HepG2 (cell line): Measurements from ENCODE around the gene PARD3. TPM values are rescaled to one million over a fixed set of nuclear protein-coding genes. Genes with fewer than 3 reads are reported as not detected.

Experiments
- CENPT ChIP-seq: sonication (generic); formaldehyde crosslinking; IDR thresholded peaks from 2 replicates; pipeline ENCODE4 v1.8.0; 2022; ENCODE audit warnings: low read depth, mild to moderate bottlenecking, moderate library complexity, missing genetic modification reagents
- FOXK1 ChIP-seq: sonication (generic); formaldehyde crosslinking; IDR thresholded peaks from 2 replicates; pipeline ENCODE4 v1.4.0; 2020; ENCODE audit warnings: low read depth, missing genetic modification reagents, borderline replicate concordance
- GTF2F1 ChIP-seq: fragments of 150-350 bp; IDR thresholded peaks from 2 replicates; pipeline ENCODE4 v1.6.1; 2014; ENCODE audit warnings: low read length
- HNRNPL ChIP-seq: fragments of 200-400 bp; formaldehyde crosslinking; IDR thresholded peaks from 2 replicates; pipeline ENCODE4 v1.6.1; 2017; ENCODE audit warnings: mild to moderate bottlenecking, low read depth, low read length
- NCOA5 ChIP-seq: sonication (generic); formaldehyde crosslinking; IDR thresholded peaks from 2 replicates; pipeline ENCODE4 v1.4.0; 2020; ENCODE audit warnings: missing genetic modification reagents
- NFIB ChIP-seq: sonication (generic); formaldehyde crosslinking; IDR thresholded peaks from 2 replicates; pipeline ENCODE4 v1.9.0; 2021; ENCODE audit warnings: missing genetic modification reagents, mild to moderate bottlenecking, borderline replicate concordance
- NFKBIZ ChIP-seq: IDR thresholded peaks from 2 replicates; pipeline ENCODE4 v1.6.1; 2018; ENCODE audit warnings: missing genetic modification reagents, missing compliant biosample characterization
- NR1H2 ChIP-seq: sonication (generic); formaldehyde crosslinking; IDR thresholded peaks from 2 replicates; pipeline ENCODE4 v1.8.1; 2022; ENCODE audit warnings: low read depth, missing genetic modification reagents, borderline replicate concordance
- POGZ ChIP-seq: sonication (generic); formaldehyde crosslinking; IDR thresholded peaks from 2 replicates; pipeline ENCODE4 v1.4.0; 2020; ENCODE audit warnings: mild to moderate bottlenecking, missing genetic modification reagents
- RAD51 ChIP-seq: fragments of 450-650 bp; IDR thresholded peaks from 2 replicates; pipeline ENCODE4 v1.6.1; 2016; ENCODE audit warnings: borderline replicate concordance
- SMAD1 ChIP-seq: sonication (generic); formaldehyde crosslinking; IDR thresholded peaks from 2 replicates; pipeline ENCODE4 v1.4.0; 2020; ENCODE audit warnings: missing genetic modification reagents, low read depth, mild to moderate bottlenecking, borderline replicate concordance
- SNRNP70 ChIP-seq: fragments of 200-400 bp; formaldehyde crosslinking; IDR thresholded peaks from 2 replicates; pipeline ENCODE4 v1.6.1; 2017; ENCODE audit warnings: mild to moderate bottlenecking, low read depth, low read length, moderate library complexity
- TBX3 ChIP-seq: fragments of 450-650 bp; IDR thresholded peaks from 2 replicates; pipeline ENCODE4 v1.6.1; 2017; ENCODE audit warnings: antibody characterized with exemption, mild to moderate bottlenecking, inconsistent platforms, borderline replicate concordance
- TOE1 ChIP-seq: sonication (generic); formaldehyde crosslinking; IDR thresholded peaks from 2 replicates; pipeline ENCODE4 v1.4.0; 2020; ENCODE audit warnings: mild to moderate bottlenecking, missing genetic modification reagents
- ZKSCAN1 ChIP-seq: fragments of 150-350 bp; IDR thresholded peaks from 2 replicates; pipeline ENCODE4 v1.6.1; 2014; ENCODE audit warnings: low read length
- ZNF446 ChIP-seq: sonication (generic); formaldehyde crosslinking; IDR thresholded peaks from 2 replicates; pipeline ENCODE4 v1.5.0; 2020; ENCODE audit warnings: mild to moderate bottlenecking, missing genetic modification reagents
- ZNF550 ChIP-seq: sonication (generic); formaldehyde crosslinking; IDR thresholded peaks from 2 replicates; pipeline ENCODE4 v1.4.0; 2020; ENCODE audit warnings: mild to moderate bottlenecking, missing genetic modification reagents, borderline replicate concordance
- ZNF607 ChIP-seq: sonication (generic); formaldehyde crosslinking; IDR thresholded peaks from 2 replicates; pipeline ENCODE4 v1.5.1; 2020; ENCODE audit warnings: missing genetic modification reagents, mild to moderate bottlenecking, borderline replicate concordance
- ZNF704 ChIP-seq: sonication (generic); formaldehyde crosslinking; IDR thresholded peaks from 2 replicates; pipeline ENCODE4 v1.8.1; 2023; ENCODE audit warnings: mild to moderate bottlenecking, inconsistent platforms, moderate library complexity, missing genetic modification reagents, borderline replicate concordance
- ZNF781 ChIP-seq: sonication (generic); formaldehyde crosslinking; IDR thresholded peaks from 2 replicates; pipeline ENCODE4 v1.5.1; 2020; ENCODE audit warnings: borderline replicate concordance, mild to moderate bottlenecking, missing genetic modification reagents; ENCODE audit errors: not compliant biosample characterization
- polyA plus RNA-seq, 8 experiments: library from polyadenylated mRNA; depleted of rRNA in 3 of 8; stranded (reverse) in 7 of 8; unstranded in 1 of 8; fragments of >200 nt; fragmentation: Illumina TruSeq in 4 of 8; extraction: Trizol in 4 of 8; gene quantifications; 2 replicates each; pipeline versions ENCODE4 v1.2.1 to v1.2.3, GENCODE V29; 2011 to 2016; ENCODE audit warnings: low read depth in 4 of 8, missing spikeins in 1 of 8, mixed read lengths in 1 of 8; ENCODE audit not compliant: insufficient read depth in 1 of 8
- total RNA-seq, 5 experiments: library from RNA; depleted of rRNA; stranded (reverse); fragments of >200 nt; fragmentation: Illumina TruSeq; extraction: Trizol; gene quantifications; 2 replicates each; pipeline ENCODE4 v1.2.3, GENCODE V29; 2016; ENCODE audit warnings: low read depth in 1 of 5
- TF ChIP-seq, protein P1 (sequence below): sonication (generic); formaldehyde crosslinking; IDR thresholded peaks from 2 replicates; pipeline ENCODE4 v1.5.1; 2020; ENCODE audit warnings: mild to moderate bottlenecking, missing genetic modification reagents, borderline replicate concordance
- TF ChIP-seq, protein P2 (sequence below): sonication (generic); formaldehyde crosslinking; IDR thresholded peaks from 2 replicates; pipeline ENCODE4 v1.5.0; 2020; ENCODE audit warnings: mild to moderate bottlenecking, missing genetic modification reagents, borderline replicate concordance

Gene PARD3
- total and polyA plus RNA-seq, 2 of the 13 experiments (the other 11 are each of a cell fraction or from before 2014, with no cell fraction given): 40.9 to 60.0 TPM

DNA sequence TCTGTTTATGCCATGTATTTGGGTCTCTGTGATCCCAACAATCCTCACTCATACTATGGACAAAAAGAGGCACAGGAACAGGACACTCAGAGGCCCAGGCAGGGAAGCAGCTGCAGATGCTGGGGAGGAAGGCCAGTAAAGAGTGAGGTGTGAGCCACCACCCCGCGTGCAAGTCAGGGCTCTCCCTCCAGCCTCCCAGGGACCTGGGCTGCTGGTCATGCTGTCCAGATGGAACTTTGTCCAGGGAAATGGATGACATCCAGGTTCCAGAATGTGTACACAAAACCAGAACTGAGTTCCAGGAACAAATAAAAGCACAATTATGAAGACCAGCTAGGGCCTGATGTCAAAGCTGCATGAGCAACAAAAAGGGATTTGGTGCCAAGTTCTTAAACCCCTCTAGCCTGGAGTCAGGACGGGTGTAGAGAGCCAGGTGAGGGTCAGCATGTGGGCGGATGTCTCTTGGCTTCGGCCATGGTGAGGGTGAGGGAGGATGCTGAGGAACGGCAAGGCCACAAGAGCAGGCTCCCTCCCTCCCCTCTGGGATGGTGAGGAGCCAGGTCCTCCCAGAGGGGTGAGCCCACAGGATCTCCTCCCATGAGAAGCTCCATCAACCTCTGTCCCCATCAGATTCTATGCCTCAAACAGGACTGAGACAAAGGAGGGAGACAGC is 739.7 kb downstream of the PARD3 start (continued):
- TF ChIP-seq, protein P1, sequence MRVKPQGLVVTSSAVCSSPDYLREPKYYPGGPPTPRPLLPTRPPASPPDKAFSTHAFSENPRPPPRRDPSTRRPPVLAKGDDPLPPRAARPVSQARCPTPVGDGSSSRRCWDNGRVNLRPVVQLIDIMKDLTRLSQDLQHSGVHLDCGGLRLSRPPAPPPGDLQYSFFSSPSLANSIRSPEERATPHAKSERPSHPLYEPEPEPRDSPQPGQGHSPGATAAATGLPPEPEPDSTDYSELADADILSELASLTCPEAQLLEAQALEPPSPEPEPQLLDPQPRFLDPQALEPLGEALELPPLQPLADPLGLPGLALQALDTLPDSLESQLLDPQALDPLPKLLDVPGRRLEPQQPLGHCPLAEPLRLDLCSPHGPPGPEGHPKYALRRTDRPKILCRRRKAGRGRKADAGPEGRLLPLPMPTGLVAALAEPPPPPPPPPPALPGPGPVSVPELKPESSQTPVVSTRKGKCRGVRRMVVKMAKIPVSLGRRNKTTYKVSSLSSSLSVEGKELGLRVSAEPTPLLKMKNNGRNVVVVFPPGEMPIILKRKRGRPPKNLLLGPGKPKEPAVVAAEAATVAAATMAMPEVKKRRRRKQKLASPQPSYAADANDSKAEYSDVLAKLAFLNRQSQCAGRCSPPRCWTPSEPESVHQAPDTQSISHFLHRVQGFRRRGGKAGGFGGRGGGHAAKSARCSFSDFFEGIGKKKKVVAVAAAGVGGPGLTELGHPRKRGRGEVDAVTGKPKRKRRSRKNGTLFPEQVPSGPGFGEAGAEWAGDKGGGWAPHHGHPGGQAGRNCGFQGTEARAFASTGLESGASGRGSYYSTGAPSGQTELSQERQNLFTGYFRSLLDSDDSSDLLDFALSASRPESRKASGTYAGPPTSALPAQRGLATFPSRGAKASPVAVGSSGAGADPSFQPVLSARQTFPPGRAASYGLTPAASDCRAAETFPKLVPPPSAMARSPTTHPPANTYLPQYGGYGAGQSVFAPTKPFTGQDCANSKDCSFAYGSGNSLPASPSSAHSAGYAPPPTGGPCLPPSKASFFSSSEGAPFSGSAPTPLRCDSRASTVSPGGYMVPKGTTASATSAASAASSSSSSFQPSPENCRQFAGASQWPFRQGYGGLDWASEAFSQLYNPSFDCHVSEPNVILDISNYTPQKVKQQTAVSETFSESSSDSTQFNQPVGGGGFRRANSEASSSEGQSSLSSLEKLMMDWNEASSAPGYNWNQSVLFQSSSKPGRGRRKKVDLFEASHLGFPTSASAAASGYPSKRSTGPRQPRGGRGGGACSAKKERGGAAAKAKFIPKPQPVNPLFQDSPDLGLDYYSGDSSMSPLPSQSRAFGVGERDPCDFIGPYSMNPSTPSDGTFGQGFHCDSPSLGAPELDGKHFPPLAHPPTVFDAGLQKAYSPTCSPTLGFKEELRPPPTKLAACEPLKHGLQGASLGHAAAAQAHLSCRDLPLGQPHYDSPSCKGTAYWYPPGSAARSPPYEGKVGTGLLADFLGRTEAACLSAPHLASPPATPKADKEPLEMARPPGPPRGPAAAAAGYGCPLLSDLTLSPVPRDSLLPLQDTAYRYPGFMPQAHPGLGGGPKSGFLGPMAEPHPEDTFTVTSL (CRISPR knock-in tag): no peak
- TF ChIP-seq FOXK1: no peak
- no peak for TF ChIP-seq NFIB
- TF ChIP-seq, protein P2, sequence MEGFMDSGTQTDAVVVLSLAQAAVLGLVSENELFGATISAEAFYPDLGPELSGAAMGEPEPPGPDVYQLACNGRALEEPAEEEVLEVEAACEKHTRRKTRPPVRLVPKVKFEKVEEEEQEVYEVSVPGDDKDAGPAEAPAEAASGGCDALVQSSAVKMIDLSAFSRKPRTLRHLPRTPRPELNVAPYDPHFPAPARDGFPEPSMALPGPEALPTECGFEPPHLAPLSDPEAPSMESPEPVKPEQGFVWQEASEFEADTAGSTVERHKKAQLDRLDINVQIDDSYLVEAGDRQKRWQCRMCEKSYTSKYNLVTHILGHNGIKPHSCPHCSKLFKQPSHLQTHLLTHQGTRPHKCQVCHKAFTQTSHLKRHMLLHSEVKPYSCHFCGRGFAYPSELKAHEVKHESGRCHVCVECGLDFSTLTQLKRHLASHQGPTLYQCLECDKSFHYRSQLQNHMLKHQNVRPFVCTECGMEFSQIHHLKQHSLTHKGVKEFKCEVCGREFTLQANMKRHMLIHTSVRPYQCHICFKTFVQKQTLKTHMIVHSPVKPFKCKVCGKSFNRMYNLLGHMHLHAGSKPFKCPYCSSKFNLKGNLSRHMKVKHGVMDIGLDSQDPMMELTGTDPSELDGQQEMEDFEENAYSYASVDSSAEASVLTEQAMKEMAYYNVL: no peak
- TF ChIP-seq SMAD1 (CRISPR knock-in tag): no peak
- TF ChIP-seq GTF2F1: no peak
- no peak for TF ChIP-seq NCOA5 (CRISPR knock-in tag)
- TF ChIP-seq POGZ (CRISPR knock-in tag): no peak; the same call in 1 of the 2 replicates
- no peak for TF ChIP-seq NR1H2
- TF ChIP-seq ZNF550 (CRISPR knock-in tag): no peak
- no peak for TF ChIP-seq ZNF446
- no peak for TF ChIP-seq TBX3
- no peak for TF ChIP-seq ZKSCAN1
- no peak for TF ChIP-seq ZNF781
- TF ChIP-seq SNRNP70: no peak
- no peak for TF ChIP-seq ZNF704 (CRISPR knock-in tag)
- TF ChIP-seq ZNF607 (CRISPR knock-in tag): no peak
- no peak for TF ChIP-seq CENPT (CRISPR knock-in tag)
- no peak for TF ChIP-seq HNRNPL
- TF ChIP-seq TOE1 (CRISPR knock-in tag): no peak
- no peak for TF ChIP-seq NFKBIZ (CRISPR knock-in tag)
- TF ChIP-seq RAD51: no peak
